LoVo (cell line): ENCODE measurements around the gene COBL.

Experiments
- DNase-seq: peaks from one replicate; pipeline ENCODE4 v3.0.0-alpha.2; 2016; ENCODE audit warnings: low spot score

The COBL gene, protein sequence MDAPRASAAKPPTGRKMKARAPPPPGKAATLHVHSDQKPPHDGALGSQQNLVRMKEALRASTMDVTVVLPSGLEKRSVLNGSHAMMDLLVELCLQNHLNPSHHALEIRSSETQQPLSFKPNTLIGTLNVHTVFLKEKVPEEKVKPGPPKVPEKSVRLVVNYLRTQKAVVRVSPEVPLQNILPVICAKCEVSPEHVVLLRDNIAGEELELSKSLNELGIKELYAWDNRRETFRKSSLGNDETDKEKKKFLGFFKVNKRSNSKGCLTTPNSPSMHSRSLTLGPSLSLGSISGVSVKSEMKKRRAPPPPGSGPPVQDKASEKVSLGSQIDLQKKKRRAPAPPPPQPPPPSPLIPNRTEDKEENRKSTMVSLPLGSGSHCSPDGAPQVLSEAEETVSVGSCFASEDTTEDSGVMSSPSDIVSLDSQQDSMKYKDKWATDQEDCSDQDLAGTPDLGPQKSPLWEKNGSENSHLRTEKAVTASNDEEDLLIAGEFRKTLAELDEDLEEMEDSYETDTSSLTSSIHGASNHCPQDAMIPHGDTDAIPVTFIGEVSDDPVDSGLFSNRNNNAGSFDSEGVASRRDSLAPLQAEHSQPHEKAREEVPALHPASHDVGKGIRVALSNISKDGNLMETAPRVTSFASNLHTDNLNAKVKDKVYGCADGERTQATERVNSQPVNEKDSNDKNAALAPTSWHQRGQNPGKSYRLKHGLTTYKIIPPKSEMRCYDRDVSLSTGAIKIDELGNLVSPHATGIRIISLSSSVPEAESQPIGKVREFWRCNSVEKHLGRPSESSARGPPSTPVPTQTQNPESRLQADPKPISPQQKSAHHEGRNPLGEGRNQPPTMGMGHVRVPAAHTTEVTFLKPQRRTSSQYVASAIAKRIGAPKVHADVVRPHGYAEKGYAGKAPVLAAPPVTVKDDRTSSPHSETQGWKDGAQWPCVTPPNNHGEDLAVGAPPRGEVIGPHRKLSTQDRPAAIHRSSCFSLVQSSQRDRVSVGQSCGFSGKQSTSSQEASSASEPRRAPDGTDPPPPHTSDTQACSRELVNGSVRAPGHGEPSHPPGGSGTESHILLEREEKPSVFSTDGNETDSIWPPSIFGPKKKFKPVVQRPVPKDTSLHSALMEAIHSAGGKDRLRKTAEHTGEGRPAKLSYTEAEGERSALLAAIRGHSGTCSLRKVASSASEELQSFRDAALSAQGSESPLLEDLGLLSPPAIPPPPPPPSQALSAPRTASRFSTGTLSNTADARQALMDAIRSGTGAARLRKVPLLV

DNA sequence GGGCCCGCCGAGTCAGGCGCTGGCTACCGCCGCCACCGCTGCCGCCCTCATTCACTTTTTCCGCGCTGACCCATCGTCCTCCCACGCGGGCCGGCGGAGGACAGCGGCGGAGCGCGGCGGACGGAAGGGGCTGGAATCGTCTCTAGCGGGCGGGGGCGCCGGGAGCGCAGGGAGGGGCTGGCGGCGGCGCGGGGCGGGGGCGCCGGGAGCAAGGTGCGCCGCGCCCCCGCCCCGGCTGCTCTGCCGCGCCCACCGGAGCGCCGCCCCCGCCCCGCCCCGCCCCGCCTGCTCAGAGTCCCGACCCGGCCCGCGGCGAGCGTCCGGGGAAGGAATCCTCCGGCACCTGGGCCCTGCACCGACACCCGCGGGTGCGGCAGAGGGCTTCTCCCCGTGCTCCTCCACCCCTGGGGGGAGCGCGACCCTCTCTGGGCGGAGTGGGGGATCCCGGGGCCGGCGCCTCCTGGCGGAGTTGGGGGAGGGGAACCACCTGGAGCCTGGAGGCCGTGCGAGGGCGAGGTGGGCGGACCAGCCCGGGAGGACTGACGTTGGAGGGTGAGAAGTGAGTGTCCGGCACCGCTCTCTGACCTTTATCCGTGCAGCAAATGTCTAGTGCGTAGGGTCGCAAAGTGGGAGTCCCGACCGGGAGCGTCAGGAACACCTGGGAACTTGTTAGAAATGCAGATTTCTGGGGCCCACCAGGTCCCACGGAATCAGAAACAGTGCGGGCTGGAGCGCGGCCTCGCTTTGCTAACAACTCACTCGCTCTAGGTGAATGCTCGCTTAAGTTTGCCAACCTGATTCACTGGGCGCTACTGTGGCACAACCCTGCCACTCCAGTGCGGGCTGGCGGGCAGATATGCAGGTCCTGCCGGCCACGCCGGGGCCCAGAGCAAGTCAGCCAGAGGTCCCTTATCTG, at the start of gene COBL:
Gene COBL (minus strand): TSS at position 144 of the 916 bp plus-strand sequence. CDS start 176 bp downstream, outside the sequence.
- DNase-seq = peak; percentile 59

DNA sequence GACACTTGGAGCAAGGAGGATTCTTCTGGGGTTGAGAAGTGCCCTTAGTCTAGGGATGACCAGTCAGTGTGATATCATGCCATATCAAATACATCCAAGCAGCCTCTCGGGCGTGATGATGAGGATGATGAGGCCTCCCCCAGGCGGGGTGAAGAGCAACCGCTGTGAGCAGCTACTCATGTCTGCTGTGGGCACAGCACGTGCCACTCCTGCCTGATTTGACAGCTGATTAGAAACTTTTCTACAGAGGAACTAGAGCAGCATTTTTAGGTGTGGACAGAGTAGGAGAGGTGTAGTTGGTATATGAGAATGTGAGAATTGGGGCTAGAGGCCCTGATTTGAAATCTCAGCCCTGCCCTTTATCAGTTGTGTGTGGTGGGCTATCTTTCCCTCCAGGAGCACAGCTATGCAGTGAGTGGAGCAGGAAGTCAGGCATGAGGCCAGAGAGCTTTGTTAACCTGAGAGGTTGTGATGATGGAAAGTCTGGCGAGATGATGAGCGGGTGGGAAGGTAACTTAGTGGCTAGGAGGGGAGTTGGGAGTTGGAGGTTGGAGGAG, 49.6 kb upstream of the COBL start:
- DNase-seq = no peak

DNA sequence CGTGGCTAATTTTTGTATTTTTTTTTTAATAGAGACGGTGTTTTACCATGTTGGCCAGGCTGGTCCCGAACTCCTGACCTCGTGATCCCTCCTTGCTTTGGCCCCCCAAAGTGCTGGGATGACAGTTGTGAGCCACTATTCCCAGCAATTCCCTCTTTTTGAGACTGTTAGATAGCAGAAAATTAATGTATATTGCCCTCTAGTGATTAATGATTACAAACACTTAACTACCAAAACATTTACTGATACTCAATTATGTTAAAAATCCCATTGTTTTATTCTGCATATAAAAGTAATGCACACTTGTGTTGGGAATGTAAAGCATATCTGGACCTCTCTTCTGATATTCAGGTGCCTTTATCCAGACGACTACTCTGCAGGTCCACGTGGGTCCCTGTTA, 41.2 kb upstream of the COBL start:
- no peak for DNase-seq

DNA sequence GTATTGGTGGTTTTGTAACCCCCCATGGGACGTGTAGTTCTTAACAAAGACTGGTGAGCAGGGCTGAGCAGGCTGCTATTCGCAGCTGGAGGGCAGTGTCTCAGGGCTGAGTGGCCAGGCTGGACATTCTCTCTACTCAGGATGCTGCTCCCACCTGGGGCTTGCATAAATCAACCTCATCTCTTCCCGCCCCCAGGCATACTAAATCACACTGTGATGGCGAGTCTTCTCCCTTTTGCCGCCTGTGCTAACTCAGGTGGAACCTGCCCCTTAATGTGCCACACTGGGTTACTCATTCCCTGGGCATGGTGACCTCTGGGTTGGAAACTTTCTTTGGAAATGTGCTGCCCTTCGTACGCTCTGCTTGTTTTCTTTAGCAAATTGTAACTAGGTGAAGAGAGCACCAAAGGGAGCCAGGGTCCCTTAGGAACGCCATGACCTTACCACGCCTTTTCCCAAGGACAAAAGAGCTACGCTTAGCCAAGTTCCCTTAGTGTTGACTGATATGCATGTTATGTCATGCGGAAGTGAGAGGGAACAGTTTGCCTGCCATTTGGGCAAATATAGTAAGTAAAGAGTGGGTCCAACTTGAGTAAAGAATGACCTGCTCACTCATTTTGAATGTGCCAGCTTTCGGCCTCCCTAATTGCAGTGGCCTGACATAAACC, 40.4 kb upstream of the COBL start:
- DNase-seq = no peak

DNA sequence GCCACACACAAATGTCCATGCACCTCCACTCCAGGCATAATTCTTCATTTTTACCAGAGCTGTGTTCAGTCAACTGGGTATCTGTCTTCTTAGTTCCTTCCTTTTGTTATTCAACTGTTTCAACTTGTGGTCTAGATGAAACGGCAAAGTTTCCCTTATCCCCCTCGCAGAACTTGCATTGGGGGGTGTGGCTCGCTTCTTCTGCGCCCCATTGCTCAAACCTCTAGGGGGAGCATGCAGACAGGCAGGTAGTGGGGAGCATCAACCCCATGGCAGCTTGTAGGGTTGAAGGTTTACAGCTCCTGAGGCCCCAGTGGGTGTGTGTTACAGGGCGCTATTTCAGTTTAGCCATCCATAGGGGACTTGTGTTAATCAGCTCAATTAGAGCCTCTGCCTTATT, 38.3 kb upstream of the COBL start:
- no peak for DNase-seq

DNA sequence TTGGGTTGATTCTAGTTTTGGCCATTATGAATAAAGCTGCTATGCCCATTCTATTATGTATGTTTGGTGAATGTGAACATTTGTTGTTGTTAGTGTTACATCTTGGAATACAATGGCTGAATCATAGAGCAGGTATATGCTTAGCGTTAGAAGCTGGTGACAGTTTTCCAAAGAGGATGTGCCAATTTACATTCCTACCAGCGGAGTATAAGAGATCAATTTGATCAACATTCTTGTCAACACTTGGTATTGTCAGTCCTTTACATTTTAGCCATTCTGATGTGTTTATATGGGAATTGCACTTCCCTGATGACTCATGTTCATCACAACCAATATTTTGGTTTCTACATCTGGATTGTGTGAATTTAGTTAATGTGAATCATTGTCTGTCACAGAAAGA, 37.8 kb upstream of the COBL start:
- DNase-seq = no peak

DNA sequence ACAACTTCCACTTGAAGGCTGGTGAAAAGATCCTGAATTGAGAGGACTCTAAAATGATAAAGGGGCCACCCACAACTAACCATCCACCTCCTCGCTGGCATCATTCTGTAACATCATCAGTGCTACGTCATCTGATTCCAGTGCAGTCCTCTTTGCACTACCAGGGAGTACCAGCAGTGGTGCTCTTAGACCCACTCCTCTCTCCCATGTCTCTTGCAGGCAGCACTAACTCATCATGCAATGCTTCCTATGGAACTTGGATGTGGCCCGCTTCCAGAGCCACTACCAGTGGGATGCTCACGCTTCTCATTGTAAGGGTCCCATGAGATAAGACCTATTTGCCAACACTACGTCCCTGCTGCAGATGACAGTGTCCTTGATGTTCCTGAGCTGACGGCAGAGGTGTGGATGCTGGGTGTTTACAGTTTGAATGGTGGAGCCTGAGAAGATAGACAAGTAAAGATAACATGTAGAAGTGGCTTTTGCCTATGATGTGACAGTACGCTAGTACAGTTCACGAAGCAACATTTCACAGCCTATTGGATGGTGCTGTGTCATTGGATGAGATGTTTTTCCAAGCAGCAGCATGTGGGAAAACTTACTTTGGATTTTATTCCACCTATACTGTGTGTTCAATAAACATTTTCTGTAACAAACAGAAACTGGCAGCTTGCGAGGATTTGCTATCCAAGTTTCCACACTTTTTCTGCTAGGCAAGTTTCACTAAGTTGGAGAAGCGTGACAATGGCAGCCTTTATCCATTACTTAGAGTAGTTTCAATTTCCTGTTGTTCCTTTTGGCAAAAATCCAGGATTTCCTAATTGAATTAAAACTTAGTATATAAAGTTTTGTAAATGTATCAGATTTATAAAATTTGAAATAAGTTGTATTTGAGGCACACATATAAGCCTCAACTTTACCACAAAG, 35.8 kb upstream of the COBL start:
- DNase-seq = no peak

DNA sequence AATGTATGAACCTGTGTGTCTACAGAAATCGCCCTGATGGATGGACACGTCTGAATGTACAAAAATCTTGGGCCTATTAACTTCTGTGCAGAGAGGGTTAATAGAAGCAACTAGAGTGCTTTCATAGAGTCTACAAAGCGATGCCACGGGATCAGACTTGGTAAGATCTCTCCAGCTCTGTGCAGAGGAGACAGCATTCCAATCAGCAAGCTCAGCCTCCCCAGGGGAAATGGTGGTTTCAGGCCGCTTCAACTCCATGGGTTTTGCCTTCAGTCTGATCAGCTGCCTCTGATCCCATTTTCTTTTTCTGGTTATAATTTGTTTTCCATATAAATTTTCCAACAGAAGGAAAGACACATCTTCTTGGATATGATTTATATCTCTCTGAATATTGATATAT, 35.1 kb upstream of the COBL start:
- DNase-seq = no peak

DNA sequence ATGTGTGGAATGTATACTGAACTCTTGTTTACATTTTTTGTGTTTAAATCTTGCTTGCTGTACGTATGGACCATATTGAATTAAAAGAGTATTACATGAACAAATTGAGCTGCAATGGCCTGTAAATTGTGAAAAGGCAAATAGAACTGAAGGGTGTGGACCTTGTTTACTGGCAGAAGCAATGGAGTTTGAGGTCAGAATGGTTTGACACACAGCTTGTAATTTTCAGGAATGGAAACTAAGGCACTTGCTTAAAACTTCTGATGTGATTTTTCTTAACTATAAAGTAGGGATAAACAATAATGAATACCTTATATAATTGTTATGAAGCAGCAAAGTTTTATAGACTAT, 33.9 kb upstream of the COBL start:
- DNase-seq = no peak

DNA sequence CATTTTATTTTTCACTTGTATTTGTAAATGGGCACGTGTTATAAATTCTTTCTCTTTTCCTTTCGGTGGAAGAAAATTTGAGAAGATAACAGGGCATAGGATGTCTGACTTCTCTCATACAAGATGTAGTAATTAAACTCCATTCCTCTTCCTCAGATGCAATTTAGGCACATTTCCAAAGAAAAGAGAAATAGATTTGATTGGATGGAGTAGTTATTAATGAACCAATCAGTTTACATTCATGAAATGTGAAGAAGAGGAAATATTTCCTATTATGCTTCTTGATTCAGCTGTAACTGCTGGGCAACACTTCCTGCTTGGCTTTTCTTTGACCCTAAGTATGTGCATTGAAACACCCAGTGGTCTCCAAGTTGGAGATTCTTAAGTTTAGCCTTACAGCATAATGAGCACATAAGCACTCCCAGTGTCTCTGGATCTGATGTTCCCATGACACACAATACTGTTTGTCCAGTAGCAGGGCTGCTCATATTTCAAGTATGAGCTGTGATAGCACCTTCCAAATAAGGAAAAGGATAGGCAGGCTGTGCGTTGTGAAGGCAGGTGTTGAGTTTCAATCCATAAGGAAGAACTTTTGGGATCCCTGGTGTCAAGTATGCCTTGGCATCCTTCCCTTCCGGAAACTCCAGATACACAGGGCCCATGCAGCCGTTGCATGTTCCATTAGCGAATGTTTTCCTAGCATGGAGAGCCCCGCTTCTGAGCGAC, 33.4 kb upstream of the COBL start:
- peak; percentile 41 for DNase-seq

DNA sequence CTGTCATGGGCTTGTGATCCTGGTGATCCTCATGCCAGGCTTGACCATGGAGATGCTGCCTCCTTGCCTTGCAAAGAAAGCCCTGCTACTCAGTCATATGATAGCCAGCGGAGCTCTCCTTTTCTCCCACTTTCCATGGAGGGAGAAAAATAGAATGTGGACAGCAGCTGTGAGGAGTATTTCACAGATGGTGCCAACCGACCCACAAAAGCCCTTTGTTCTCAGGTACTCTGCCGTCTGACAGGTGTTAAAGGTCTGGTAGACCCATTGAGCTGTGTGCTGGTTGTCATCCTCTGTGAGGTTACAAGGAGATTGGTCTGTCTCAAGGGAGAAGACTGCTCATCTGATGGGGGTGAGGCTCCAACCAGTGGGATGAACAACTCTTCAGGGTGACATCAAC, 29.5 kb upstream of the COBL start:
- no peak for DNase-seq

DNA sequence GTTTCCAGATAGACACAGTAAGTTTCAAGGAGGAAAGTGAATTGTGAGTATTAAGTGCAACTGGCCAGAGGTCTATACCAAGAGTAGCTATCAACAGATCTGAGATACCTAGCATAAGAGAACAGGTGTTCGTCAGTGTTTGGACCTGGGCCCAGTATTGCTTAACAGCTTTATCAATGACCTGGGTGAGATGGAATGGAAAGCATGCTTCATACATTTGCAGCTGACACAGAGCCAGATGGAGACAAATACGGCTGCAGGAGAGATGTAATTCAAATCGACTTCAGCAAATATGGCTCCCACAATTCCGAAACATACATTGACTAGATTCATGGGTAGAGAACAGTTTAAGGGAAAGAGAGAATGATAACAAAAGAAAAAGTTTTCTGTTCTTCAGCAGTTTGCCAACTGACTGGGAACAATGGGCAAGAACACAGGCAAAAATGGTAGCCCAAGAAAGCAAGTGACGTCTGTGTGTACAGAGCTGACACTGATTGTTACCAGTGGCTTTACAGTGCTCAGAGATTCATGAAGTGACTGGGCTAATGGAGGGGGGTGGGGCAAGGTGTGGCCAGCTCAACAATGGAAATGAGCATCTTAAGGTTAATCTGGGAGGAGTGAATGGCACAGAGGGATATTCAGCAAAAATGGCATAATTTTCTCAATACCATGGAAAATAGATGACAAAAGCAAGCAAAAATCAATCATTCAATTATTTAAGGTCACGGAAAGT, 28.0 kb upstream of the COBL start:
- no peak for DNase-seq

DNA sequence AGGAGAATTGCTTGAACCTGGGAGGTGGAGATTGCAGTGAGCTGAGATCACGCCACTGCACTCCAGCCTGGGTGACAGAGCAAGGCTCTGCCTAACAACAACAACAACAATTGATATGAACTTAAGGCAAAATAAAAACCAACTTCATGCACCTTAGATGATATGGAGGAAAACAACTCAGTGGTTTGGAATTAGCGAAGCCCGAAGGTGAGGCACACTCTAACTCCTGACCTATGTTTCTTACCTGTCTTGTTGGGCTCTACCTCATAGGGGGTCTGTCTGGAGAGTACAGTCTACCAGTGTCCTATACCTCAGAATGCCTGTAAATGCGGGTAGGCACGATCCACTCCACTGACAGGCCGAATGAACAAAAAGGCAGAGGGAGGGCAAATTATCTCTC, 24.3 kb upstream of the COBL start:
- DNase-seq = no peak

DNA sequence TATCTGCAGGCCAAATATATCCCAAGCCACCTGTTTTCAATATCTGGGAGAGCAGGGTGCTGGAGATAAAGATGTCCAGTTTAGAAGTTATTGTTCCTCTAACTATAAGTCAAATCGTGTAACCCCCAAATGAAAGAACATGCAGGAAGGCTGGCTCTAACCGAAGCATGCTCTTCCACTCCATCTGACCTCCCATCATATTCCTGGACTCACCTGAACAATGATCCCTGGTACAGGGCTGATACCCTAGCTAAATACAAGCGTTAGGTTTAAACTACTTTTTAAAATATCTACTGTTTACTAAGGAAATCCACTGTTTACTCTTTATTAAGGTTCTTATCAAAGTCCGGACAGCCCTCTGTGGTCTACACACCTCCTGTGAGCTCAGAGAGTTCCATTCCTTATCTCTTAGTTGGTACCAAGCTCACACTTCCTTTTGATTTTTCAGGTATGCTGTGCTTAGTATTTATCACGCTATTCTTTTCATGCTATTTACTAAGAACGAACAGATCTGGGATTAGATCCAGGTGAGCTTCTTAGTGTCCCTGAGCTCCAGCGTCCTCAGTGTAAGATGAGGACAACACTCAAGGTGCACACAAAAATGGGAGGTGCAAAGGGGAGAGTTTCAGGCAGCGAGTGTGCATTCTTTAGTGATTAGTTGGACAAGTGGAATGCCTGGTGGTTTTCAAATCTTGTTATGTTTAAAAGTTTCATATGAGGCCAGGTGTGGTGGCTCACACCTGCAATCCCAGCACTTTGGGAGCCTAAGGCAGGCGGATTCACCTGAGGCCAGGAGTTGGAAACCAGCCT, 23.6 kb upstream of the COBL start:
- DNase-seq = peak; percentile 64

DNA sequence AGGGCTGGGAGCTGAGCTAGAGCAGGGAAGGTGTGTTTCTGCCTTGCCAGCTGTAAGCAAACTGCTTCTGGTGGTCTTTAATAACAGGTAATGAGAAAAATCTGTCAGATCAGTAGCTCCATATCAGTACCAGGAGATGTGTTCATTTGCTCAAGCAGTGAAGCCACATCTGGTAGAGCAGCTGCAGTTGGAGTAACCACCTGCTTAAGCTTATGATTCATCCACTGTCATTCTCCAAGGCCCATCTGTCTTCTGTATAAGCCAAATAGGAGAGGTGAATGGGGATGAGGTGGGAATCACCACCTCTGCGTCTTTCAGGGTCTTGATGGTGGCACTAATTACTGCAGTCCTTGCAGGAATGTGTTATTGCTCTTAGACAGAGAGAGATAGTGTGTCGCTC, 18.4 kb upstream of the COBL start:
- DNase-seq = no peak

DNA sequence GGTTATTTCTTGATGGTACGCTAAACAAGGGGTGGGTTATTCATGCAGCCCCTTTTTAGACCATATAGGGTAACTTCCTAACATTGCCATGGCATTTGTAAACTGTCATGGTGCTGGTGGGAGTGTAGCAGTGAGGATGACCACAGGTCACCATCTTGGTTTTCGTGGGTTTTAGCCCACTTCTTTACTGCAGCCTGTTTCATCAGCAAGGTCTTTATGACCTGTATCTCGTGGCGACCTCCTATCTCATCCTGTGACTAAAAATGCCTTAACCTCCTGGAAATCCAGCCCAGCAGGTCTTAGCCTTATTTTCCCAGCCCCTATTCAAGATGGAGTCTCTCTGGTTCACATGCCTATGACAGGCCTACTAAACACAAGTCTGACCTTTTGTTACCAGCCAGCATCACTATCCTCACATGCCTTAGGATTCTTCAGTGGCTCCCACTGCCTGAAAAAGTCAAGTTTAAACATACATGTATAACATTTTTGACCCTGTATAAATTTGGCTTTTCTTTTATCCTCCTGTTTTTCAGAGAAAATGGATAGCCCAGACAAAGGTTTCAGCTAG, 13.2 kb upstream of the COBL start:
- no peak for DNase-seq

DNA sequence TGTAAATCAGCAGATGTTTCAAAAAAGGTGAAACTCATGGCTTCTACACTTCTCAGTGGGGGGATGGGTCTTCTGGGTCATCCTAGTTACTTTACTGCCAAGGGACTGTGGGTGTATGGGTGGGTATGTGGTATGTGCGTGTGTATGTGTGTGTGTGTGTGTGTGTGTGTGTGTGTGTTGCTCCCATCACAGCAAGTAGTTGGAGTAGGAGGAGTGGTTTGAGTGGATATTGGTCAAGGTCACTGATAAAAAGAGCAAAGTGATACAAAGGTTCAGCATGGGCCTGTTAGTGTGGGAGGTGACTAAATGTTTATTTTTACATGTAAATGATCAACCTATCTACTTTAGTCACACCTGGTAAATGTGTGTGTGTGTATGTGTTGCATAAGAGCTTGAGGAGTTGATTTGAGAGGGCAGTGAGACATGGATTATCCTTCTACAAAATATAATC, 11.8 kb upstream of the COBL start:
- no peak for DNase-seq
